HG02571 (cell line): ENCODE measurements around the gene GAS6.
"Not testable (repeated sequence)": the region's sequence is repeated elsewhere in the genome, so short reads cannot be mapped to it uniquely, and the experiment has no call there.

ENCODE experiments used
- ATAC-seq: cut with Tn5 transposase; IDR thresholded peaks from one replicate; pipeline ENCODE4 v1.9.1; 2021; ENCODE audit warnings: mild to moderate bottlenecking, moderate library complexity; ENCODE audit not compliant: unreplicated experiment

Gene GAS6

DNA sequence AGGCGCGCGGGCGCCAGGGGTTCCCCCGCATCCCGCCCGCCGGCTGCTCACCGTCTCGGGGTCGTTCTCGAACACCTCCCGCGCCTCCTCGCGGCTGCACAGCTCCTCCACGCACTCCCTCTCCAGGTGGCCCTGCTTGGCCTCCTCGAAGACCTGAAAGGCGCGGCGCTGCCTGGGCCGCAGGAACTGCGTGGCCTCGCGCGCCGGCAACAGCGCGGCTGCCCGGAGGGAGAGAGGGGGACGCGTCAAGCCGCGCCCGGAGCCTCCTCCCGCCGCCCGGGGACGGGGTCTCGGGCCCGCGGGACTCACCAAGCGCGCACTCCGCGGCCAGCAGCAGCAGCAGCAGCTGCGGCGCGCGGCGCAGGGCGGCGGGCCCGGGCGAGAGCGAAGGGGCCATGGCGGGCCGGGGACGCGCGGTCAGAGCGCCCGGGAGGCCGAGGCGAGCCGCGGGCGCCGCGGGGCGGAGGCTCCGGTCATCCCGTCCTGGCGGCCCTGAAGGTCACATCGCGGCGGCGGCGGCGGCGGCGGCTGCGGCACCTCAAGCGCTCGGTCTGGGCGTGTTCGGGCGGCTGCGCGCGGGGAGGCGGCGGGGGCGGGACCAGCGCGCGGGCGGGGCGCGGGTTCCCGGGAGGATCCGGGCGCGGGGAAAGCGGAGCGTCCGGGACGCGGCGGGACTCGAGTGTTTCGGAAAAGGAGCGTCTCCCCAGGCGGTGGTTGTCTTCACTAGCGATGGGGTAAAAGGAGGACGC lies at the start of gene GAS6:
TSS of gene GAS6 (minus strand) at position 553 of the 749 bp plus-strand sequence. CDS start at position 397, 156 bp downstream.
- ATAC-seq, result peak; percentile 28

- ATAC-seq, result not testable (repeated sequence)
These were observed 49.5 kb upstream of the GAS6 start for GRCh38 chr13:113913408-113913807.

GRCh38 chr13:113912596-113912995 lies 48.7 kb upstream of the GAS6 start:
- no peak for ATAC-seq

DNA sequence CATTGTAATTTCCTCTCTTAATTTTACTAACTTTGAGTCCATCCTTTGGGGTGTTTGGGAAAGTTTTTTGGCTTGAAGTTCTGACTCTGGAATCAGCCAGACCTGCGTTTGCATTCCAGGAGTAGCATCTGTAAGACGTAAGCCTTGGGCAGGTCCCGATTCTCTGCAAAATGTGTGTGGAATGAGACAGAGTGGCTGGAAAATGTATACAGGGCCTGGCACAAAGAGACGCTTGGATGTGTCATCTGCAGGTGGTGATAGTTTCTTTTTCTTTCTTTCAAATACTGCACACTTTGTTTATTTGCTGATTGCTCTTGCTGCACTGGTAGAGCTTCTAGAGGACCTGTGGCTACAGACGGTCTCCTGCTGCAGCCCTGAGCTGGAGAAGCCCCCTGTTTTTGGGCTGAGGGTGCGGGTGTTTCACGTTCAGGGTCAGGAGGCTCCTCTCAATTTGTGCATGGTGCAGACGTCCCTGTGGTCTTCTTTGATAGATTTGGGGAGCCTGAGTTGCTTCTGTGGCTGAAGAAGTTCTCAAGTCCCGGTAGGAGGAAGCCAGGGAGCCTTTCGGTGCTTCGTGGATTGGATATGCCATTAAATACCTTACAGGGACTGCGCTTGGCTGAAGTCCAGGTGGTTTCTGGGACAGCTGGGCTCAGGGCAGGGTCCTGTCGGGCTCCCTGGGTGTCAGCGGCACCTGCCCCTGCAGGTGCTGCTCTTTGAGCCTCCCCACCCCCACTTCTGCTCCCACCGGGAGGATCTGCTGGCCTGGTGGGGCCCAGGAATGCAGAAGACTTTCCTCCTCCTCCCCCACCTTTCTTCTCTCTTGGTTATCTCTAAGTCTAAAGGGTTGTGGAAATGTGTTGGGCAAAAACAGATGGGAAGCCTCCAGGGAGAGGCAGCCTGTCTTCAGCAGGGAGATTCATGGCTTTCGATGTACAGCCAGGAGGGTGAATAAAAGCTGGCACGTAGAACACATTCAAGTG lies 44.0 kb upstream of the GAS6 start:
- no peak for ATAC-seq

- ATAC-seq, result no peak
These were observed 42.7 kb upstream of the GAS6 start for GRCh38 chr13:113906571-113906970.

GRCh38 chr13:113905942-113906341 lies 42.1 kb upstream of the GAS6 start:
- no peak for ATAC-seq

GRCh38 chr13:113905018-113905417 lies 41.1 kb upstream of the GAS6 start:
- ATAC-seq, result no peak

DNA sequence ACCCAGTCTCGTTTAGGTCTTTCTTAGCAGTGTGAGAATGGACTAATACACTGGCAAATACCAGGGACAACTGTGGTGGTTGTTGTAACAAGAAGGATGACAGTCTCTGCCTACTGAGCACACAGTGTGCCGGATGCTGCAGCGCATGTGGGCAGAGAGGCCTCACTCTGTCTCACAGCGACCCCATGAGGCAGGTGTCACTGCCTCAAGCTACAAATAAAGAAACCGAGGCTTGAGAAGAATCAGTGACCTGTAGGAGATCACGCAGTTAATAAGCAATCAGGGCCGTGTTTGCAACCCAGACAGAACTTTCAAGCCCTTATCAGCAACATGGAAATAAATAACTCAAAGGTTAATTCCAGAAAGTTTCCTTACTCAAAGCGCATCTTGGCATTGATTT lies 40.5 kb upstream of the GAS6 start:
- ATAC-seq, result no peak

DNA sequence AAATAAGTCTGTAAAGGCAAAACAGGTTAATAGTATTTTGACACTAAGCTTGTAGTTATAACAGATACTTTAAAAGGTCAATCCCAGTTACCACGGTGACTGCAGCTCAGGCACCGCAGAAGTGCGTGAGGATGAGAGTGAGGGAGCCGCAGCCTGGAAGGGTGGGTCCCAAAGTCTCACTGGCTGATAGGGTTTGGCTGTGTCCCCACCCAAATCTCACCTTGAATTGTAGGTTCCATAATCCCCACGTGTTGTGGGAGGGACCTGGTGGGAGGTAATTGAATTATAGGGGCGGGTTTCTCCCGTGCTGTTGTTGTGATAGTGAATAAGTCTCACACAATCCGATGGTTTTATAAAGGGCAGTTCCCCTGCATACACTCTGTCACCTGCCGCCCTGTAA lies 40.0 kb upstream of the GAS6 start:
- no peak for ATAC-seq

DNA sequence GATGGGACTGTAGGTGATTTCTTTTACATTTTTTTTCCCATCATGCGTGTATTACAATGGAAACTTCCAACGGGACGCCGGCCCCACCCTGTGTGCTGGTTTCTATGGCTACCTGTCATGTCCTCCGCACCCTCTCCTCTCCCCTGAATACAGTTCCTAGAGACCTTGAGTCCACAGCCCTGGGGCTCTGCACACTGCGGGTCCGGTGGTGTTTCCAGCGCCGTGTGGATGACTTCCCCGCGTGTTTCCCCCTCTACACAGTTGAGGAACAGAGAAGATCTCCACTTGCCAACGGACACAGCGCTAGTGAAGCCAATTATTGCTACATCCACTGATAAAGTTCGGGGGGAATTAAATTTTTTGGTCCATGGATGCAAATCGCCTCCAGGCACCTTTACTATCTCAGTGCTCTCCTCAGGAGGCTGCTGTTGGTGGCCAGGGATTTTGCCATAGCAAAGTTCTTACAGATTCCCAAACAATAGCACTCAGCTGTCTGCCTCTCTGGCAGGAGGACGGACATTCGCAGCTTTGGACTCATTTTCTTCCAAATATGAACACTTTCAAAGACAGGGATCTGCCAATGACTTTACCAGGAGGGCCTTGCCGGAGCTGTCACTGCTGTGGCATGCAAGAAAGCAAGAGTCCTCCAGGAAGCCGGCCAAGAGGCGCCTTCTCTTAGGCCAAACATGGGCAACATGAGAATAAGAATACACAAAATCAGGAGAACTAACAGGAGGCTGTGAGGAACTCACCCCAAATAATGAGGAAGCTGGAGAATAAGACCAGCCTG lies 39.3 kb upstream of the GAS6 start:
- no peak for ATAC-seq

DNA sequence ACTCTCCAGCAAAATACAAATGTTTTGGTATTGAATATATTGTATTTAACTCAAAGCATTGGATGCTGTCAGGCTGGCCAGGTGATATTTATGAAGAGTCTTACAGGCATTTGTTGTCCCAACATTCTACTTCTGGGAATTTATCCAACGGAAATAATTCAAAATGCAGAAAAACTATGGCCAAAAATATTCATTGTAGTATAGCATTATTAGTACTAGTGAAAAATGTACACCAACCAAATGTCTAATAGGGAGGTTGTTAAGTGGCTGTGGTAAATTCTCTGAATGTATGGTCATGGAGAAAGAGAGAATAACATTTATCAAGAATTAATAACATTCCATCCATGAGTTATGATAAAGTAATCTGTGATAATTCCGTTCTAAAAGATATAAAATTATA lies 38.6 kb upstream of the GAS6 start:
- no peak for ATAC-seq

GRCh38 chr13:113901642-113902041 lies 37.8 kb upstream of the GAS6 start:
- ATAC-seq, result no peak

GRCh38 chr13:113901231-113901630 lies 37.4 kb upstream of the GAS6 start:
- no peak for ATAC-seq

- ATAC-seq, result no peak
These were observed 36.8 kb upstream of the GAS6 start for GRCh38 chr13:113900646-113901045.

GRCh38 chr13:113898391-113898790 lies 34.5 kb upstream of the GAS6 start:
- ATAC-seq, result no peak

DNA sequence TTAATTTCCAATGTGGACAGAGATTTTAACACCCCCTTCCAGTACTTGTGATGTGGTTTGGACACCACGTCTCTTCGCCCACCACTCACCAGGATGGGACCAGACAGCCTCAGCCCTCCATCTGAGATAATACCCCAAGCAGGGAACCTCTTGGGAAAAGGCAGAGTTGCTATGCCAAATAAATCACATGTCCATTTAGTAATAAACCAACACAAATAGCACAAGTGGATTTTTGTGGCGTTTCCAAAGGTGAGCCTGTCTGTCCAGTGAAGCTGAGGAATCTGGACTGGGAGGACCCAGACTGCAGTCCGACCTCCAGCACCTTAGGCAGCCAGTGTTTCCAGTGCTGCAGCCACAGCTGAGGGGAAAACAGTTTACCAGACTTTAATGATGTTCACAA lies 34.1 kb upstream of the GAS6 start:
- no peak for ATAC-seq

- no peak for ATAC-seq
These were observed 33.3 kb upstream of the GAS6 start for GRCh38 chr13:113897161-113897560.

DNA sequence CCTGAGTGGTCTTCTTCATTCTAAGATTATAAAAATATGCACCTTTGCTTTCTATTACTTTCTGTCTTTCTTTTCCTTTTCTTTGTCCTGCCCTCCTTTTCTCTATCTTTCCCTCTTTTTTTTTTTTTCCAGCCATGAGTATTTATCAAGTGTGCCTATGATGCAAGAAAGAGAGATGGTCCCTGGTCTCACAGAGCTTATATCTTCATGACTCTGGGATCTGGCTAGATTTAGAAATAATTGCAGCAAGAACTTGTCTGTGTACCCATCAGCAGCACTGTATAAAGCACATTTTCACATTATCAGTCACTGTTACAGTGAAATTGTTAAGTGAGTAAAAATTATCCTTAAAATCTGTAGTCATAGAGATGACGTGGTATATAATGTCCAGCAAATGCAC lies 31.6 kb upstream of the GAS6 start:
- no peak for ATAC-seq

- no peak for ATAC-seq
These were observed 27.1 kb upstream of the GAS6 start for GRCh38 chr13:113890774-113891480.

DNA sequence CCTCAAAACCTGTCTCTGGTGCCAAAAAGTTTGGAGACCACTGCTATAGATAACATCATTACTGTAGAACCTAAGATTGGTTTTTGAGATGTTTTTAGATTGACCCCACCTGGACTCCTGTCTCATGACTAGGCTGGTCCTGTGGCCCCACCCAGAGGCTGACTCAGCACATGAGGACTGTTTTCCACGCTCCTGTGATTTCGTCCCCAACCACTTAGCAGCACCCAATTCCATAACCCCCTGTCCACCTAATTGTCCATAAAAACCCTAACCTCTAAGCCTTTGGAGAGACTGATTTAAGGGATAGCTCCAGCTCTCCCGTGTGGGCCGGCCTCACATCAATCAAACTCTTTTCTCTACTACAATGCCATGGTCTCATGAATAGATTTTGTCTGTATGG lies 25.6 kb upstream of the GAS6 start:
- no peak for ATAC-seq
